Stimulated activated CD4-positive, alpha-beta T cell treated with anti-CD3 and anti-CD28 coated beads, TNF-alpha, amount 100 ng/mL, for 1 hour (primary cell): Measurements from ENCODE around the gene HMCN1.
"Not testable (repeated sequence)": the region's sequence is repeated elsewhere in the genome, so short reads cannot be mapped to it uniquely, and the experiment has no call there.

ENCODE experiments used
- DNase-seq, 3 donors: peaks; one replicate each; pipeline ENCODE4 v3.0.0-alpha.2; 2020; ENCODE audit warnings: low read depth in 3 of 3, low spot score in 1 of 3

HMCN1 gene

DNA sequence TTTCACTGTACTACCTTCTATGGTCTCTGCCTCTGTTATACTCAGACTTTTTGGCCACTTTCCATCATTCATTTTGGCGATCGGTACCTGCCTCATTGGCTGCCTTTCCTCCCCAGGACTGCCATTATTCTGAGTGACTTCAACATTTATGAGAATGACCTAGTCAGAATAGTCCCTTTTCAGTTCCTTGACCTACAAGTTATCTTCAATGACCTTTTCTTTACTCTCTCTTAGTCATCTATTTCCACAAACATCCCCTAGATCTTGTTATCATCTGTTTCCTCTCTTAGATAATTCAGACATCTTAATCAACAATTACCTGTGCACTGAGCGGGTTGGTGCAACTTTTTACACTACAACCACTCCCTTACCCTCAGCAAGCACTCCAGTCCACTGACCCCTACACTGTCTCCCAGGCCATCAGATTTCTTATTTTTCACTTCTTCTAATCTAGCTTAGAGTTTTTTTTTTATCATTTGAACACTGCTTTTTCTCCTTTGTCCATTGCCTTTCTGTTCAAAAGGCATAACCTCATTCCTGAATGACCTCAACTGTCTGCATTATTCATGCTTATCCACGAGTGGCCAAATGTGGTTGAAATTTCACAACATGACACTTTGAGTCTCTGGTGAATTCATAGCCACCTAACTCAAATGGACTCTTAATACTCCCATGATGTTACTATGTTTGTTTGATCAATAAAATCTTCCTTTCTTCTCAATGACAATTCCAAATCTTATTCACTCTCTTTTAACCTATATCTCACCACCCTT lies 112.7 kb downstream of the HMCN1 start:
- DNase-seq = no peak

GRCh38 chr1:185849014-185849413 lies 114.8 kb downstream of the HMCN1 start:
- no peak for DNase-seq

- DNase-seq = no peak
Observed at GRCh38 chr1:185850366-185850765, 116.2 kb downstream of the HMCN1 start.

GRCh38 chr1:185853739-185854138 lies 119.5 kb downstream of the HMCN1 start:
- no peak for DNase-seq

DNA sequence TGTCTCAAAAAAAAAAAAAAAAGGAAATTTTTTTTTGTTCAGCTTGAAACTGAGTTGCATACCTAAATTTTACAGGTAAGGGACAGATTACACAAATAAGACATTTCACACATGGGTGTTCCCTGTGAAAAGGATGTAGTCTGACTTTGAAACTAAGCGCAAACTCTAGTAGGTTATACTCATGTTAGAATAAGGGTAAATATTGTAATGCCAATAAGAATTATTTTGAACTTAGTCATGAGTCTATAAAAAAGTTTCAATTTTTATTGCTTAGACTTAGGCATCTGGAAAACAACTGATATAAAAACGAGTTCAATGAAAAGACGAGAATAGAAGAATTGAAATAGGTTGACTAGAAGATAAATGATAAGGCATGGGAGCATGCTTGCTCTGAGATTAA lies 122.3 kb downstream of the HMCN1 start:
- no peak for DNase-seq

DNA sequence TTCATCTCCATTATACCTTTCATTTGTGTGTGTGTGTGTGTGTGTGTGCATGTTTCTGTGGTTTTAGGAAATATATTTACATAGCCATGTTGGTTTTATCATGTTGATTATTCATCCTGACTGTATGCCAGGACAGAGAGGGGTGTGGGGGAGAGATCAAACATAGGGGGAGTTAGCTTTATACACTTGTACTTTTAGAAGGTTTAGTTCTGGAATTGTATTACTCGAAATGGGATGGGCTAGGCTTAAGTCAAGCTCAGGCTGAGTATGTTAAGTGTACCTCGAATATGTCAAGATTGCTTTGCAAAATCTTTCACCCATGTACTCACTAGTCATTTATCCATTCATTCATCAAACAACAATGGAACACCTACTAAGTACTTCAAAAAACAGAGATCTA lies 123.3 kb downstream of the HMCN1 start:
- no peak for DNase-seq

DNA sequence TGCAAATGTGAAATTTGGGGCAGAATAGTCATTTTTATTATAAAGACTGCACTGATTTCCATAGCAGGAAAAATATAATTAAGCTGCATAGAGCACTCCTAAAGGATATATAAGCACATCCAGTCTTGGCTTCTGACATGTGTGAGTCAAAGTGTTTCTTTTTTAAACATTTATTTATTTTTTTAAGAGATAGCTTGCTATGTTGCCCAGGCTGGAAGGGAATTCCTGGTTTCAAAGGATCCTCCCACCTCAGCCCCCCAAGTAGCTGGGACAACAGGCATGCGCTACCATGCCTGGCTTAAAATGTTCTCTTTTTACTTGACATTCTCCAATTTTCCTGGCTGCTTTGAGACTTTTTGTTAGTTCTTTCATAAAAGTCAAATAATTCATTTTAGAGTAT lies 126.1 kb downstream of the HMCN1 start:
- no peak for DNase-seq

DNA sequence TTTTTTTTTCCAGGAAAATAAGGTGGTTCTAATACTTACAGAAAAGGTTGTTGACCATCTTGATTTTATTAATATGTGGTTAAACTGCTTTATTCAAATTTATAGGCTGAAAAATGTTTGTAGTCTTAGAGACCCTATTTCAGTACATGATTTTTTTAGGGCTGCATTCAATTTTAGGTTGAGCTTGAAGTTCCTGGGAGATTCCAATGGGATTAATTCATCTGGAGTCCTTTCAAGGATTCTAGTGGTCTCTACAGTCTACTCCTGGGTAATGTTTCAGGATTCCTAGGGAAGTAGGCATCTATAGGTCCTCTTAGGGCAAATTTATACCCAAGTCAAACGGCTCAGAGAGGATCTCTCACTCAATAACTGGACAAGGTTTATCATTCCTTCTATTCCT lies 126.7 kb downstream of the HMCN1 start:
- no peak for DNase-seq

DNA sequence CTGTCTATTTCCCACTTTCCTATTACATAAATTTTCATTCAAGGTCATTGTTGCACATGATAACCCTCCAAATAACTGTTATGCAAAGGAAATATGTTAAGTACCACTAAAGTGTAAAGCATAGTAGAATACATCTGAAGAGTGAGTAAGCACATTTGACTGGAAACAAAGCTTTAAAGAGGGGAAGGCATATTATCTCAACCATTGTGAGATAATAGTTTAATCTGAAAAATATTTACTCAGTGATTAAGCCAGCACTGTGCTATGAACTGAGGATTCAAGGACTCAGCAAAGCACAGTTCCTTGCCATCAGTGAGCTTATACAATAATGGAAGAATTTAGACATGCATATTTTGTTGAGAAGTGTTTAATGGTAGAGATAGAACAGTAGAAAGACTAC lies 127.4 kb downstream of the HMCN1 start:
- DNase-seq = no peak

- no peak for DNase-seq
Observed at GRCh38 chr1:185862235-185862634, 128.0 kb downstream of the HMCN1 start.

DNA sequence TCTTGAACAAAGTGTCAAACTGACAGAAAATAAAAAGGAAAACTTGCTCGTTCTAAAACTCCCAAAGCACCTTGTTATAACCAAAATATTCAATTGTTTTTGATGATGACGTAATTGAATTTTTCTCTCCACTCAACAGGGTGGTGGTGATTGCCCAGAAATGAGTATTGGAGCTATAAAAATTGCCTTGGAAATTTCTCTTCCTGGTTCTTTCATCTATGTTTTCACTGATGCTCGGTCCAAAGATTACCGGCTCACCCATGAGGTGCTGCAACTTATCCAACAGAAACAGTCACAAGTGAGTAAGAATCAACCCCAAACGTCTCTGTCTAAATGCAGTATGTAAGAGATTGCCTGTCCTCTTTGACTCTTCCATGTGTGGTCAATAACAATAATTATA lies 130.1 kb downstream of the HMCN1 start:
- DNase-seq = no peak

DNA sequence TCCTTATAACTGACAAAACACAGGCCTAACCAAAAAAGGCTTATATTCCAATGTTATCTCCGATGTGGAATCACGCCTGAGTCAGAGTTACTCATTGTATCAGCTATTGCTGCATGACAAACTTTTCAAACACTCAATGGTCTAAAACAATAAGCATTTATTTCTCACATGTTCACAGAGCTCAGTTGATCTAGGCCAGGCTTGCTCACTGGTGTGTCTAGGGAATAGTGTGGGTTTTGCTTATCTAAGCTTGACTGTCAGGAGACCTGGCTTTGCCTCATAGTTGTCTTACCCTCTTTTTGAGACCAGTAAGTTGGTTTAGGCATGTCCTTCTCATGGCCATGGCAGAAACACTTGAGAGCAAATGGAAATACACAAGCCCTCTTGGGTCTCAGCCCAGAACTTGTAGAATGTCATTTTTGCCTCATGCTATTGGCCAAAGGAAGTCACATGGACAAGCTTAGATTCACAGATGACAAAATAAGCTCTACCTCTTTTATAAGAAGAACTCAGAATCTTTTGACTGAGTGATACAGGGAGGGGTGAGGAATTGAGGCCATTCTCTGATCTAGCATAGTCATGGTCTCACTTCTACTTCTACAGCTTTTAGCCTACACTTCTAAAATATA lies 130.8 kb downstream of the HMCN1 start:
- DNase-seq = no peak

GRCh38 chr1:185869590-185869989 lies 135.4 kb downstream of the HMCN1 start:
- no peak for DNase-seq

- no peak for DNase-seq
Observed at GRCh38 chr1:185871627-185872150, 137.5 kb downstream of the HMCN1 start.

- DNase-seq = no peak
Observed at GRCh38 chr1:185874246-185874645, 140.1 kb downstream of the HMCN1 start.

- DNase-seq = no peak
Observed at GRCh38 chr1:185880330-185880729, 146.1 kb downstream of the HMCN1 start.

DNA sequence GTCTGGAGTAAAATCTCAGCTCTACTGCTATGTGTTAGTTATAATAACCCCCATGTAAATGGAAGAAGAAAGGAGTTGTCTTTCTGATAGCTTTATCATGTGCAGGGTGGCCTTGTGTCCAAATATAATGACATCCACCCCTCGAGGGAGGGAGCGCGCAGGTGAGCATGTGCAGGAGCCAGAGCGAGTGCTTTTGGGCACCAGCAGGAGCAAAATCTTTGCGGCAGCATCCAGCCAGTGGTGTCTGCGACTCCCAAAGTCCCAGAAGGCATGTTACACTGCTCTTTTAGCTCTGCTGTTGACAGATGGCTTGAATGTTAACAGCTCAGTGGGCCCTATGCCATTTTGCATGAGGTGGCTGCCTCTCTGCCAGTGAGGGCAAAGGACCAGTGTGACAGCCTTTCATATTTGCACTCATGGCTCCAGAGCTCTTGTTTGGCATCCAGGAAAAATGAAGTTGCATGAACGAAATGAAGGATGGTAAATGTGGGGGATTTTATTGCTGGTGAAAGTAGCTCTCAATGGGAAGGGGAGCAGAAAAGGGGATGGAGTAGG lies 146.7 kb downstream of the HMCN1 start:
- no peak for DNase-seq

- DNase-seq = no peak
Observed at GRCh38 chr1:185886046-185886445, 151.9 kb downstream of the HMCN1 start.

DNA sequence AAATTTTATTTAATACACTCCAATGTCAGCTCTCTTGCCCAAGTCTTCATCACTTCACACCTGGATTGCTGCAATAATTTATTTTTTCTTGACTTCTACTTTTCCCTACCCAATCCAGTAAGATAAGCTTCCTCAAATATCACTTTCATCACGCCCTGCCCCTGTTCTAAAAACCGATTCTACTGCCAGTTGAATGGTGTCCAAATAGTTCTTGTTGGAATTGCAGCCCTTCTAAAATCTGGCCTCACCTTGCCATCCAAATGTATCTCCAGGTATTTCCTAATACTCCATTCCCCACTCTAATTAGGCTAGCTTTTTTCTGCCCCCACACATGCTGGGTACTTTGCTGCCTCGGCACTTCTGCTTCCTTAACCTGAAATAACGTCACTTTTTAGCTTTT lies 152.5 kb downstream of the HMCN1 start:
- DNase-seq = no peak

DNA sequence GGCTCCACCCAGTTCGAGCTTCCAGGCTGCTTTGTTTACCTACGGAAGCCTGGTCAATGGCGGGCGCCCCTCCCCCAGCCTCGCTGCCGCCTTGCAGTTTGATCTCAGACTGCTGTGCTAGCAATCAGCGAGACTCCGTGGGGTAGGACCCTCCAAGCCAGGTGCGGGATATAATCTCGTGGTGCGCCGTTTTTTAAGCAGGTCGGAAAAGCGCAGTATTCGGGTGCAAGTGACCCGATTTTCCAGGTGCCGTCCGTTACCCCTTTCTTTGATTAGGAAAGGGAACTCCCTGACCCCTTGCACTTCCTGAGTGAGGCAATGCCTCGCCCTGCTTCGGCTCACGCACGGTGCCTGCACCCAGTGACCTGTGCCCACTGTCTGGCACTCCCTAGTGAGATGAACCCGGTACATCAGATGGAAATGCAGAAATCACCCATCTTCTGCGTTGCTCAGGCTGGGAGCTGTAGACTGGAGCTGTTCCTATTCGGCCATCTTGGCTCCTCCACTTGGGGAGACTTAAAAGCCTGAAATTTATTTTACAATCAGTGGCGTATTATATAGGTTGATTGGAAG lies 158.7 kb downstream of the HMCN1 start:
- not testable (repeated sequence) for DNase-seq

DNA sequence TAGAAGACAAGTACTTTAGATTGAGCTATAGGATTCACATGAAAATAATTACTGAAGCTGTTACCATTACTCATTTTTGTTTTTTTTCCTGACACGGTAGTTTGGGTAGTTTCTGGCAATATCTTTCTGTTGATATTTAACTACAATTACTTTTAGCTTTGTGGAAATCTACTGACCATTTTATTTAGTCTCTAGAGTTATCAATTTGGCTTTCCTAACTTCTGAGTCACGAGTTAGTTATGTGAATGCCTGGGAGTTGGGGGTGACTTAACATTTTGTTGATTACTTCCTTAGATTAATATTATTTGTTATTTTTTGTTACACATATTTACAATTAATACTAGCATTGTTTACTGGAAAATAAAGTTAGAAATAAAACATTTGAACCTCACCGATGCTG lies 160.6 kb downstream of the HMCN1 start:
- no peak for DNase-seq
